Measurements from ENCODE around the gene LYZL2.
"Not testable (repeated sequence)": the region's sequence is repeated elsewhere in the genome, so short reads cannot be mapped to it uniquely, and the experiment has no call there.

LYZL2 gene

GRCh38 chr10:30594077-30594476 lies 35.5 kb downstream of the LYZL2 start:
- no peak for DNase-seq (ENCODE audit: low read depth)

- DNase-seq (ENCODE audit: low read depth) = not testable (repeated sequence)
These were observed 36.8 kb downstream of the LYZL2 start for GRCh38 chr10:30592770-30593169.

GRCh38 chr10:30591249-30591670 lies 38.3 kb downstream of the LYZL2 start:
- no peak for DNase-seq (ENCODE audit: low read depth)

- no peak for DNase-seq (ENCODE audit: low read depth)
These were observed 40.1 kb downstream of the LYZL2 start for GRCh38 chr10:30589441-30589840.

GRCh38 chr10:30587522-30588031 lies 42.0 kb downstream of the LYZL2 start:
- DNase-seq (ENCODE audit: low read depth) = no peak

GRCh38 chr10:30586828-30587227 lies 42.7 kb downstream of the LYZL2 start:
- DNase-seq (ENCODE audit: low read depth) = no peak

- no peak for DNase-seq (ENCODE audit: low read depth)
These were observed 45.7 kb downstream of the LYZL2 start for GRCh38 chr10:30583778-30584415.

- no peak for DNase-seq (ENCODE audit: low read depth)
These were observed 47.7 kb downstream of the LYZL2 start for GRCh38 chr10:30581779-30582380.

GRCh38 chr10:30580676-30581075 lies 48.9 kb downstream of the LYZL2 start:
- DNase-seq (ENCODE audit: low read depth) = no peak

GRCh38 chr10:30580241-30580640 lies 49.3 kb downstream of the LYZL2 start:
- no peak for DNase-seq (ENCODE audit: low read depth)

- DNase-seq (ENCODE audit: low read depth) = no peak
These were observed 50.0 kb downstream of the LYZL2 start for GRCh38 chr10:30579574-30579973.

GRCh38 chr10:30577048-30577447 lies 52.5 kb downstream of the LYZL2 start:
- no peak for DNase-seq (ENCODE audit: low read depth)

- DNase-seq (ENCODE audit: low read depth) = no peak
These were observed 52.9 kb downstream of the LYZL2 start for GRCh38 chr10:30576641-30577040.

GRCh38 chr10:30574432-30574796 lies 55.1 kb downstream of the LYZL2 start:
- DNase-seq (ENCODE audit: low read depth) = no peak

- no peak for DNase-seq (ENCODE audit: low read depth)
These were observed 55.7 kb downstream of the LYZL2 start for GRCh38 chr10:30573721-30574431.

- no peak for DNase-seq (ENCODE audit: low read depth)
These were observed 64.1 kb downstream of the LYZL2 start for GRCh38 chr10:30565449-30565848.

GRCh38 chr10:30562787-30563186 lies 66.8 kb downstream of the LYZL2 start:
- DNase-seq (ENCODE audit: low read depth) = no peak
